HG02678 (cell line): ENCODE measurements around the gene ADAMTSL2.

Experiments
- ATAC-seq: cut with Tn5 transposase; IDR thresholded peaks from one replicate; pipeline ENCODE4 v1.9.1; 2021; ENCODE audit warnings: mild to moderate bottlenecking, moderate library complexity; ENCODE audit not compliant: unreplicated experiment

Gene ADAMTSL2

GRCh38 chr9:133603135-133603927 is 68.8 kb downstream of the ADAMTSL2 start:
- no peak for ATAC-seq

GRCh38 chr9:133604214-133604613 is 69.7 kb downstream of the ADAMTSL2 start:
- ATAC-seq = no peak

GRCh38 chr9:133604856-133605255 is 70.4 kb downstream of the ADAMTSL2 start:
- no peak for ATAC-seq

GRCh38 chr9:133605446-133605845 is 70.9 kb downstream of the ADAMTSL2 start:
- no peak for ATAC-seq

- ATAC-seq = no peak
Measured at GRCh38 chr9:133605856-133606707, 71.6 kb downstream of the ADAMTSL2 start.

GRCh38 chr9:133606708-133607025 is 72.2 kb downstream of the ADAMTSL2 start:
- no peak for ATAC-seq

- ATAC-seq = no peak
Measured at GRCh38 chr9:133607381-133607780, 72.9 kb downstream of the ADAMTSL2 start.

GRCh38 chr9:133607976-133608375 is 73.5 kb downstream of the ADAMTSL2 start:
- no peak for ATAC-seq

GRCh38 chr9:133608382-133608781 is 73.9 kb downstream of the ADAMTSL2 start:
- no peak for ATAC-seq

GRCh38 chr9:133608889-133609288 is 74.4 kb downstream of the ADAMTSL2 start:
- no peak for ATAC-seq

GRCh38 chr9:133609311-133610098 is 75.0 kb downstream of the ADAMTSL2 start, which contains the start of gene FAM163B:
FAM163B (minus strand) TSS chr9:133609389; CDS start chr9:133580223, 29,166 bp downstream.
- no peak for ATAC-seq

GRCh38 chr9:133610845-133611244 is 76.3 kb downstream of the ADAMTSL2 start:
- ATAC-seq = no peak

GRCh38 chr9:133612051-133612450 is 77.5 kb downstream of the ADAMTSL2 start:
- no peak for ATAC-seq

- ATAC-seq = no peak
Measured at GRCh38 chr9:133612816-133613215, 78.3 kb downstream of the ADAMTSL2 start.

GRCh38 chr9:133613432-133613831 is 78.9 kb downstream of the ADAMTSL2 start:
- no peak for ATAC-seq

GRCh38 chr9:133614056-133614455 is 79.6 kb downstream of the ADAMTSL2 start:
- no peak for ATAC-seq

- ATAC-seq = no peak
Measured at GRCh38 chr9:133614678-133615077, 80.2 kb downstream of the ADAMTSL2 start.

- no peak for ATAC-seq
Measured at GRCh38 chr9:133615186-133615585, 80.7 kb downstream of the ADAMTSL2 start.

GRCh38 chr9:133615606-133616188 is 81.2 kb downstream of the ADAMTSL2 start:
- no peak for ATAC-seq

- ATAC-seq = no peak
Measured at GRCh38 chr9:133616643-133617405, 82.3 kb downstream of the ADAMTSL2 start.
